GM23338 (cell line): ENCODE data around the gene TFPI2. TPM values are rescaled to one million over a fixed set of nuclear protein-coding genes. Genes with fewer than 3 reads are reported as not detected.

Experiments used
- CREB1 ChIP-seq: fragments of 250-450 bp; sonication (Bioruptor Pico); IDR thresholded peaks from 2 replicates; pipeline ENCODE4 v1.5.0; 2020; ENCODE audit warnings: low read depth, mild to moderate bottlenecking, moderate library complexity
- CTCF ChIP-seq, 2 experiments: fragments of 200-600 bp in 1 of 2; sonication (generic) in 1 of 2; conservative IDR thresholded peaks; 2 replicates each; pipeline versions ENCODE4 v1.5.1 to v1.6.1; 2016 to 2017; ENCODE audit warnings: antibody characterized with exemption in 2 of 2, low read depth in 2 of 2, mild to moderate bottlenecking in 2 of 2, moderate library complexity in 1 of 2
- ETS1 ChIP-seq: IDR thresholded peaks from 2 replicates; pipeline ENCODE4 v1.6.1; 2016; ENCODE audit warnings: antibody characterized with exemption
- EZH2phosphoT487 ChIP-seq: fragments of 200-600 bp; sonication (generic); IDR thresholded peaks from one replicate; pipeline ENCODE4 v1.8.1; 2018; ENCODE audit warnings: antibody characterized with exemption; ENCODE audit not compliant: unreplicated experiment
- NANOG ChIP-seq: IDR thresholded peaks from 2 replicates; pipeline ENCODE4 v1.6.1; 2016; ENCODE audit warnings: antibody characterized with exemption, borderline replicate concordance
- ZNF462 ChIP-seq: fragments of 250-450 bp; sonication (Bioruptor Pico); IDR thresholded peaks from 2 replicates; pipeline ENCODE4 v1.5.0; 2020; ENCODE audit warnings: mild to moderate bottlenecking, moderate library complexity
- polyA plus RNA-seq: library from polyadenylated mRNA; unstranded; fragments of >200 nt; fragmentation: Nextera tagmentation; extraction: Ambion mirVana; gene quantifications from 2 replicates; pipeline ENCODE4 v1.2.1, GENCODE V29; 2016
- small RNA-seq: library from RNA; depleted of rRNA; stranded (forward); fragments of <200 nt; gene quantifications from one replicate; pipeline ENCODE3, GENCODE V24; 2014; ENCODE audit warnings: low replicate concordance
- total RNA-seq: library from RNA; depleted of rRNA; stranded (reverse); fragments of >200 nt; shearing (Covaris generic); gene quantifications from 2 replicates; pipeline ENCODE4 v1.2.3, GENCODE V29; 2014; rRNA removed

The TFPI2 gene
- total and polyA plus RNA-seq, 2 experiments from 2014 or later = 13.3 to 18.1 TPM

- TF ChIP-seq ZNF462 (CRISPR knock-in tag) = no peak
- TF ChIP-seq NANOG = no peak
- TF ChIP-seq CTCF (conservative IDR thresholded peaks at IDR 0.05; ENCODE audit: low read depth in 2 of 2) = no peak
- no peak for TF ChIP-seq EZH2phosphoT487
- TF ChIP-seq ETS1 = no peak
- TF ChIP-seq CREB1 = no peak
Measured at GRCh38 chr7:93835702-93836101, 54.9 kb downstream of the TFPI2 start (continued).

Small RNA genes within 50 kb of the gene (small RNA-seq; reads per million reads assigned to genes)
- not detected for gene AC002076.2

Other genes starting within 250 kb of the TFPI2 start
- not detected in 2 replicates for gene GNGT1, start 15.8 kb upstream of the TFPI2 start, total RNA-seq
- 0.87 and 1.6 TPM in 2 replicates for gene GNGT1, start 15.8 kb upstream of the TFPI2 start, polyA plus RNA-seq
- 0.89 and 1.6 TPM in 2 replicates for gene GNG11, start 31.0 kb upstream of the TFPI2 start, total RNA-seq
- gene GNG11, start 31.0 kb upstream of the TFPI2 start, polyA plus RNA-seq = 6.0 and 6.3 TPM in 2 replicates
- 35.7 and 42.2 TPM in 2 replicates for gene BET1, start 113.6 kb upstream of the TFPI2 start, total RNA-seq
- gene BET1, start 113.6 kb upstream of the TFPI2 start, polyA plus RNA-seq = 58.8 and 69.2 TPM in 2 replicates